Hepatocyte (in vitro differentiated cells): ENCODE results near the gene WAPL. TPM values are rescaled to one million over a fixed set of nuclear protein-coding genes. Genes with fewer than 3 reads are reported as not detected.

Source experiments
- DNase-seq: peaks from one replicate; pipeline ENCODE4 v3.0.0-alpha.2; 2016; ENCODE audit warnings: low spot score
- H2AFZ ChIP-seq: fragments of 200-600 bp; sonication (generic); 2 replicates; pipeline ENCODE4 v1.6.0; 2016; ENCODE audit warnings: antibody characterized with exemption, mild to moderate bottlenecking
- H3K27ac ChIP-seq: fragments of 200-600 bp; sonication (generic); 2 replicates; pipeline ENCODE4 v1.5.1; 2016; ENCODE audit warnings: mild to moderate bottlenecking
- H3K27me3 ChIP-seq: fragments of 200-600 bp; sonication (generic); 2 replicates; pipeline ENCODE4 v1.6.1; 2016
- H3K36me3 ChIP-seq: fragments of 200-600 bp; sonication (generic); replicated peaks from 2 replicates; pipeline ENCODE4 v1.5.1; 2016; ENCODE audit warnings: low read depth; ENCODE audit not compliant: insufficient read depth
- H3K4me1 ChIP-seq: fragments of 200-600 bp; sonication (generic); 2 replicates; pipeline ENCODE4 v1.5.1; 2016; ENCODE audit warnings: mild to moderate bottlenecking, moderate library complexity; ENCODE audit not compliant: insufficient read depth
- H3K4me2 ChIP-seq: fragments of 200-600 bp; sonication (generic); 2 replicates; pipeline ENCODE4 v1.6.0; 2016
- H3K4me3 ChIP-seq: fragments of 200-600 bp; sonication (generic); 2 replicates; pipeline ENCODE4 v1.5.1; 2016; ENCODE audit warnings: mild to moderate bottlenecking
- H3K79me2 ChIP-seq: fragments of 200-600 bp; sonication (generic); 2 replicates; pipeline ENCODE4 v1.6.0; 2017; ENCODE audit warnings: mild to moderate bottlenecking
- H3K9me2 ChIP-seq: fragments of 200-600 bp; sonication (generic); replicated peaks from 2 replicates; pipeline ENCODE4 v1.6.0; 2017; ENCODE audit warnings: mild to moderate bottlenecking; ENCODE audit not compliant: insufficient read depth
- H3K9me3 ChIP-seq: fragments of 200-600 bp; sonication (generic); 2 replicates; pipeline ENCODE4 v1.5.1; 2016; ENCODE audit warnings: low read depth, mild to moderate bottlenecking
- H4K20me1 ChIP-seq: fragments of 200-600 bp; sonication (generic); 2 replicates; pipeline ENCODE4 v1.6.0; 2016; ENCODE audit warnings: mild to moderate bottlenecking; ENCODE audit not compliant: insufficient read depth, poor library complexity, severe bottlenecking
- EZH2 ChIP-seq: fragments of 200-600 bp; sonication (generic); IDR thresholded peaks from 2 replicates; pipeline ENCODE4 v1.6.1; 2016; ENCODE audit warnings: antibody characterized with exemption, mild to moderate bottlenecking, borderline replicate concordance
- EZH2phosphoT487 ChIP-seq: fragments of 200-600 bp; sonication (generic); IDR thresholded peaks from one replicate; pipeline ENCODE4 v1.6.1; 2018; ENCODE audit warnings: antibody characterized with exemption, mild to moderate bottlenecking, low read depth, moderate library complexity; ENCODE audit not compliant: unreplicated experiment, severe bottlenecking
- WGBS: methylation state at CpG from one replicate; pipeline ENCODE4 v1.1.6; 2016; ENCODE audit warnings: low lambda C conversion rate; ENCODE audit errors: missing lambda C conversion rate; 5-methylcytosine and 5-hydroxymethylcytosine counted together
- polyA plus RNA-seq: library from polyadenylated mRNA; unstranded; fragments of >200 nt; fragmentation: Nextera tagmentation; extraction: Ambion mirVana; gene quantifications from 2 replicates; pipeline ENCODE4 v1.2.1, GENCODE V29; 2016
- total RNA-seq: library from RNA; depleted of rRNA; stranded (reverse); fragments of >200 nt; gene quantifications from 2 replicates; pipeline ENCODE4 v1.2.3, GENCODE V29; 2014
- TF ChIP-seq, protein P1 (sequence below): fragments of 200-600 bp; sonication (generic); IDR thresholded peaks from 2 replicates; pipeline ENCODE4 v1.5.1; 2016; ENCODE audit warnings: antibody characterized with exemption, mild to moderate bottlenecking; ENCODE audit not compliant: poor library complexity

The WAPL gene
- total and polyA plus RNA-seq, 2 experiments from 2014 or later, result 19.4 to 41.4 TPM

DNA sequence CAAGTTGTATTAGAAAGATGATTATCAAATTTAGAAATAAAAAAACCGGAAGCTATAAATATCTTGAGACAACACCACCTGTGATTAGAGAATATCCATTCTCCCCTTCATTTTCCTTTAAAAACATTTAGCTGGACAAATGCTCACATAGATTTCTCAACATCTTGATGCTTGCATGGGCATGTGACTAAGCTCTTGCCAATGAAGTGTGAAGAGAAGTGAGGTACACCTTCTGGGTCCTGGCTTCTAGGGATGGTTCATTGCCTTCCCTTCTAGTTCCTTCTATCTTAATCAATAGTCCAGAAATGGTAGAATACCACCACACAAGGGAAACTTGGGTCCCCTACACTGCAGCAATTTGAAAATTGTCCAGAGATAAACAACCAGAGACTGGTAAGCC is 41.0 kb downstream of the WAPL start:
- 97% methylated on average over 1 of the region's 1 CpG for WGBS
- Histone ChIP-seq H3K4me1 (no peaks in the 10 kb centered on the region), H4K20me1 (peaks cover 4% of the 10 kb centered on the region), H3K4me3 (no peak overlapping the region), H3K9me3 (no peaks in the 10 kb centered on the region), H2AFZ (no peak overlapping the region), H3K4me2 (no peak overlapping the region), H3K79me2 (peaks cover 19% of the 10 kb centered on the region), H3K9me2 (no peaks in the 10 kb centered on the region), H3K36me3 (no peaks in the 10 kb centered on the region), H3K27ac (no peak overlapping the region), H3K27me3 (no peaks in the 10 kb centered on the region)
- TF ChIP-seq EZH2 (no peak), EZH2phosphoT487 (no peak)
- TF ChIP-seq, protein P1, sequence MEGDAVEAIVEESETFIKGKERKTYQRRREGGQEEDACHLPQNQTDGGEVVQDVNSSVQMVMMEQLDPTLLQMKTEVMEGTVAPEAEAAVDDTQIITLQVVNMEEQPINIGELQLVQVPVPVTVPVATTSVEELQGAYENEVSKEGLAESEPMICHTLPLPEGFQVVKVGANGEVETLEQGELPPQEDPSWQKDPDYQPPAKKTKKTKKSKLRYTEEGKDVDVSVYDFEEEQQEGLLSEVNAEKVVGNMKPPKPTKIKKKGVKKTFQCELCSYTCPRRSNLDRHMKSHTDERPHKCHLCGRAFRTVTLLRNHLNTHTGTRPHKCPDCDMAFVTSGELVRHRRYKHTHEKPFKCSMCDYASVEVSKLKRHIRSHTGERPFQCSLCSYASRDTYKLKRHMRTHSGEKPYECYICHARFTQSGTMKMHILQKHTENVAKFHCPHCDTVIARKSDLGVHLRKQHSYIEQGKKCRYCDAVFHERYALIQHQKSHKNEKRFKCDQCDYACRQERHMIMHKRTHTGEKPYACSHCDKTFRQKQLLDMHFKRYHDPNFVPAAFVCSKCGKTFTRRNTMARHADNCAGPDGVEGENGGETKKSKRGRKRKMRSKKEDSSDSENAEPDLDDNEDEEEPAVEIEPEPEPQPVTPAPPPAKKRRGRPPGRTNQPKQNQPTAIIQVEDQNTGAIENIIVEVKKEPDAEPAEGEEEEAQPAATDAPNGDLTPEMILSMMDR, result no peak
- DNase-seq, result no peak

DNA sequence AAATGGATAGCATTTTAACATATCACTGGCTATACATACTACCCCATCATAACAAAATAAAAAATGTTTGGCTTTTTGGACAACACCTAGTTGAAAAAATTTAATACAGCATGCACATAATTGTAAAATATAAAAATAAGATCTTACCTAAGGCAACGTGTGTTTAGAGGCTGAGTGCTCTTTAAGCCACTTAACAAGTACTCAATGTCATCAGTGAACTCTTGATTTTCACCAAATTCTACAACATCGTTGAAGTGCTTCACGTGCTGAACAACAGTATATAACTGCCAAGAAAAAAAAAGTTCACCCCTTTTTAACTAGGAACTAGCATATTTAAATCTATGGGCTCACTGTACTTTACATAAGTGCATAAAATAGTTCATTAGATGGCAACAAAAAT is 49.5 kb downstream of the WAPL start:
- Histone ChIP-seq H3K4me3 (no peak overlapping the region), H3K4me1 (no peaks in the 10 kb centered on the region), H3K79me2 (peaks cover 17% of the 10 kb centered on the region), H3K9me2 (no peaks in the 10 kb centered on the region), H3K36me3 (no peaks in the 10 kb centered on the region), H3K27ac (no peak overlapping the region), H4K20me1 (no peaks in the 10 kb centered on the region), H3K27me3 (no peaks in the 10 kb centered on the region), H3K4me2 (no peak overlapping the region), H2AFZ (no peak overlapping the region), H3K9me3 (no peaks in the 10 kb centered on the region)
- WGBS, result 86% methylated on average over 3 of the region's 3 CpGs
- TF ChIP-seq EZH2phosphoT487 (no peak), EZH2 (no peak)
- TF ChIP-seq, protein P1, result no peak
- no peak for DNase-seq

DNA sequence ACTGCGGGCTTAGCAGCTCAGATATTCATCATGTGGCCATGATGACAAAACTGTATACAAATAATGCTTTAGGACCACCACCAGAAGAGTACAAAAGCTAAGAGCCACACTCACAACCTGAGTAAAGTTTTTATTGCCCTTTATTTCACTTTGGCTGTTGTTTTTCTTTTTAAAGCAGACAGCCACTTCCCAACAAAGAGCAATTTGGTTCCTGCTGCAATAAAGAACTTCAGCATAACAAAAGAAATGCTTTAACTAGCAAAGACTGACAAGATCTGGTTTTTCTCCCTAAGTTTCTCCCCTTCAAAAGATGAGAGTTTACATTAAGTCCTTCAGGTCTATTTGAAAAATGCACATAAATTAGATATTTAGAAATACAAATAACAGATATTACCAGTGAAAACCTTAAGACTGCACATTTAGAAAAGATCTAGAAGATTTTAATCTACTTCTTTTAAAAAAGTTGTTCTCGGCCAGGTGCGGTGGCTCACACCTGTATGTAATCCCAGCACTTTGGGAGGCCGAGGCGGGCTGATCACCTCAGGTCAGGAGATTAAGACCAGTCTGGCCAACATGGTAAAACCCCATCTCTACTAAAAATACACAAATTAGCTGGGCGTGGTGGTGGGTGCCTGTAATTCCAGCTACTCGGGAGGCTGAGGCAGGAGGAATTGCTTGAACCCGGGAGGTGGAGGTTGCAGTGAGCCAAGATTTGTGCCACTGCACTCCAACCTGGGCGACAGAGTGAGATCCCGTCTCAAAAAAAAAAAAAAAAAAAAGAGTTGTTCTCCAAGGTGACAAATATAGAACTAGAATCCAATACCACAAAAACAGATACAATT is 59.4 kb downstream of the WAPL start:
- H3K4me2 ChIP-seq, result no peak overlapping the region
- 90% methylated on average over 10 of the region's 10 CpGs for WGBS

More for the DNA sequence above, 59.4 kb downstream of the WAPL start:
- H3K27me3 ChIP-seq, result no peaks in the 10 kb centered on the region
- no peaks in the 10 kb centered on the region for H4K20me1 ChIP-seq
- no peaks in the 10 kb centered on the region for H3K4me1 ChIP-seq
- H3K79me2 ChIP-seq, result peaks cover 2% of the 10 kb centered on the region
- TF ChIP-seq EZH2, result no peak
- no peak for TF ChIP-seq EZH2phosphoT487
- TF ChIP-seq, protein P1, result no peak
- H2AFZ ChIP-seq, result no peak overlapping the region
- H3K9me3 ChIP-seq, result no peaks in the 10 kb centered on the region
- no peak overlapping the region for H3K27ac ChIP-seq
- no peaks in the 10 kb centered on the region for H3K36me3 ChIP-seq
- no peak for DNase-seq
- H3K9me2 ChIP-seq, result no peaks in the 10 kb centered on the region
- H3K4me3 ChIP-seq, result no peak overlapping the region
